Stomach smooth muscle (tissue), 2 donors: ENCODE measurements around the gene CIAO3.
"Not testable (repeated sequence)": the region's sequence is repeated elsewhere in the genome, so short reads cannot be mapped to it uniquely, and the experiment has no call there.

Source experiments
- H3K27ac ChIP-seq: one replicate; pipeline ENCODE4 v1.7.0; 2013; ENCODE audit warnings: mild to moderate bottlenecking, low read length, inconsistent platforms
- H3K27me3 ChIP-seq, 2 donors: one replicate each; pipeline ENCODE4 v1.7.0; 2013; ENCODE audit warnings: low read length in 2 of 2; ENCODE audit not compliant: insufficient read depth in 2 of 2, control insufficient read depth in 1 of 2
- H3K36me3 ChIP-seq, 2 donors: one replicate each; pipeline ENCODE4 v1.7.0; 2013; ENCODE audit warnings: low read length in 2 of 2; ENCODE audit not compliant: control insufficient read depth in 2 of 2, insufficient read depth in 2 of 2
- H3K4me1 ChIP-seq: one replicate; pipeline ENCODE4 v1.7.0; 2013; ENCODE audit warnings: low read length; ENCODE audit not compliant: control insufficient read depth, insufficient read depth
- H3K4me3 ChIP-seq, 2 donors: one replicate each; pipeline ENCODE4 v1.7.0; 2013; ENCODE audit warnings: low read length in 2 of 2
- H3K9ac ChIP-seq, 2 donors: one replicate each; pipeline ENCODE4 v1.7.0; 2013; ENCODE audit warnings: low read length in 2 of 2, mild to moderate bottlenecking in 1 of 2
- H3K9me3 ChIP-seq, 2 donors: one replicate each; pipeline ENCODE4 v1.7.0; 2013; ENCODE audit warnings: low read length in 2 of 2; ENCODE audit not compliant: control insufficient read depth in 2 of 2
- donor health status: healthy.
- donor health status: Pancreatic carcinoma.

The CIAO3 gene

DNA sequence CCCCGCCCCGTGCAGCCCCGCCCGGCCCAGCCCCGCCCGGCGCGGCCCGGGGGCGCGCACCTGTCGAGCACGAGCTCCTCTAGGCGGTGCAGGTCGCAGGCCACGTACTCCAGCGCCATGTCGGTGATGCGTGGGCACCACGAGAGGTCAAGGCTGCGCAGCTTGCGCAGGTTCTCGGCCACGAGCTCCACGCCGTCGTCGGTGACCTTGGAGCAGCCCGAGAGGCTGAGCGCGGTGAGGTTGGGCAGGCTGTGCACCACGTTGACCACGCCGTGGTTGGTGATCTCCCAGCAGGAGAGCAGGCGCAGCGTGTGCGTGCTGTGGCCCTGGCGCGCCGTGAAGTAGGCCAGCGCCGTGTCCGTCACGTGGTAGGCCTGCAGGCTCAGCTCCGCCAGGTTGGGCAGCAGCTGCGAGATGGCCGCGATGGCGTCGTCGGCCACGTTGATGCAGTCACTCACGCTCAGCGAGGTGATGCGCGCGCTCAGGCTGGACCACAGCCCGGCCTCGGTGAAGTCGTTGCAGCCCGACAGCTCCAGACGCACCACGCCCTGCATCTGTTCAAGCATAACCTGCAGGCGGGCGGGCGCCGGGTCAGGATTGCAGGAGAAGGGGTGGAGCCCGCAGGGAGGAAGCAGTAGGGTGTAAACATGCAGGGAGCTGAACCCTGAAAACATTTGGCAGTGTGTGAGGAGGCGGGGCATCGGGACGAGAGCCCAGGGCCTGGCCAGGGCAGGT is 45.3 kb downstream of the CIAO3 start:
- peaks cover 30 to 53% of the 10 kb centered on the region in 2 donors for H3K27me3 ChIP-seq
- H3K4me3 ChIP-seq: peak overlapping the region in 1 of 2 donors; percentile 49

DNA sequence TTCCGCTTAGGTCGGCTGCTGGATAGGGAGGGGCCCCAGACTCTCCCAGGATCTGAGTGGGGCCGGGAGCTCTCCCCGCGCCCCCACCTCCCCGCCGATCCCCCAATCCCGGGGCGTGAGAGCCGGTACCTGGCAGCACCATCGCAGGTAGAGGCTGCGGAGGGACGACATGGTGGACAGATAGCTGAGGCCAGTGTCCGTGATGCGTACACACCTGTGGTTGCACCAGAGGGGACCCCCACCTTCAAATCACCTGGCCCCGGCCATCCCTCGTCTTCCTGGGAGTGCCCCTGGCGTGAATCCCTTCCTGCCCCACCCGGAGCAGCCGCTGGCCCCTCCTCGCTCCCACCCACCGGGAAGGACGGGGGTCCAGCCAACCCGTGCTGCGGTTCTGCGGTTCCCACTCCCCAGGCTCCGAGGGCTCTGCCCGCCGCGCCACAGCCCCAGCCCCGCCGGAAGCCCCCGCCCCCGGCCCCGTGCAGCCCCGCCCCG is 45.9 kb downstream of the CIAO3 start:
- H3K27me3 ChIP-seq: peaks cover 28 to 47% of the 10 kb centered on the region in 2 donors
- H3K9me3 ChIP-seq: no peaks in the 10 kb centered on the region
- H3K9ac ChIP-seq: no peak overlapping the region
- H3K36me3 ChIP-seq: no peaks in the 10 kb centered on the region
- peaks cover 20% of the 10 kb centered on the region for H3K4me1 ChIP-seq
- H3K27ac ChIP-seq: no peak overlapping the region
- H3K4me3 ChIP-seq: no peak overlapping the region

More for the DNA sequence above, 45.3 kb downstream of the CIAO3 start:
- Histone ChIP-seq H3K9me3 (no peaks in the 10 kb centered on the region), H3K9ac (no peak overlapping the region), H3K4me1 (peaks cover 20% of the 10 kb centered on the region), H3K27ac (no peak overlapping the region), H3K36me3 (no peaks in the 10 kb centered on the region)

DNA sequence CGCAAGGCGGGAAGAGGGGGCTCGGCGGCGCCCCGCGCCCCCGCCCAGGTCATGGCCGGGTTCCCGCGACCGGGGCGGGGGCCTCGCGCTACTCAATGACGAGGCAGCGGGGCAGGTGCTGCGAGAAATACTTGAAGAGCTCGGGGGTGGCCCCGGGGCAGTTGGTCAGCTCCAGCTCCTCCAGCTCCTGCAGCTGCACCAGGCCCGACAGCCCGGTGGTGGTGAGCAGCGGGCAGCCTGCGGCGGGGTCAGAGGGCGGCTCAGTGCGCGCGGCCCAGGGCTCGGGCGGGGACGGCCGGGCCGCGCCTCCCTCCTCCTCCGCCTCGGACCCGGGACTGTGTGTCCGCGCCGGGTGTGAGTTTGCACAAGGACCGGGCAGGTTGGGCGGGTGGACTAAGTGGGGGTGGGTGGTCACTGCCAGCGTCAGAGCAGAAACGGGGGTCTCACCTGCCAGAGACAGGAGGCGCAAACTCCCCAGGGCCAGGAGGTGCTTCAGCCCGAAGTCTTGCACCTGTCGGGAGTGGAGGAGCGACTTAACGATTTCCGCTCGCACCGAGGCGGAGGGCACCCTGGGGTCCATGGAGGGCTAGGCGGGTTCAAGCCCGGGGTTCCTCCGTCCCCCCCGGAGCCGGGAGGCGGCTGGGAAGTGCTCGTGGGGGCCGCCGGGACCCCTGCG is 46.5 kb downstream of the CIAO3 start:
- Histone ChIP-seq H3K27me3 (peaks cover 26 to 42% of the 10 kb centered on the region in 2 donors), H3K9me3 (no peaks in the 10 kb centered on the region), H3K36me3 (no peaks in the 10 kb centered on the region), H3K9ac (no peak overlapping the region), H3K4me3 (no peak overlapping the region), H3K27ac (no peak overlapping the region), H3K4me1 (peaks cover 26% of the 10 kb centered on the region)

DNA sequence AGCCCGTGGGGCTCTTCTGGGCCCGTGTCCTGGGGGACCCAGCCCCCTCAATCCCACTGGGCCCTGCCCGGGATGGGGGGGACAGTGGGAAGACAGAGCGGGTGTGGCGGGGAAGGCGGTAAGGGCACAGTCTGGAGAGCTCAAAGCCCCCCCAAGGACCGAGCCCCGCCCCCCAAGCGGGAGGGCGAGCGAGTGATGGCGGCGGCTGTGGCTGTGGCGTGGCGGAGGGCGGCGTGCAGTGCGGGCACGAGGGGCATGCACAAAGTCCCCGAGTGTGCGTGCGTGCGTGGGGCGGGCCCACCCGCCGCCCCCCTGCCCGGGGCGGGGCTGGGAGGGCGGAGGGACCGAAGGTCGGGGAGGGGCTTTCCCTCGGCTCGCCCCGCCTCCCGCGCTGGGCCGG is 47.0 kb downstream of the CIAO3 start:
- H3K36me3 ChIP-seq: no peaks in the 10 kb centered on the region
- peaks cover 22 to 38% of the 10 kb centered on the region in 2 donors for H3K27me3 ChIP-seq
- H3K4me3 ChIP-seq: no peak overlapping the region

GRCh38 chr16:693364-693763 is 47.4 kb downstream of the CIAO3 start:
- Histone ChIP-seq H3K36me3 (no peaks in the 10 kb centered on the region), H3K27ac (no peak overlapping the region), H3K4me1 (peaks cover 34% of the 10 kb centered on the region), H3K4me3 (no peak overlapping the region), H3K9me3 (no peaks in the 10 kb centered on the region), H3K9ac (no peak overlapping the region), H3K27me3 (peaks cover 22 to 38% of the 10 kb centered on the region in 2 donors)

More for the DNA sequence above, 47.0 kb downstream of the CIAO3 start:
- H3K4me1 ChIP-seq: peaks cover 31% of the 10 kb centered on the region
- H3K27ac ChIP-seq: no peak overlapping the region
- H3K9ac ChIP-seq: no peak overlapping the region
- H3K9me3 ChIP-seq: no peaks in the 10 kb centered on the region

DNA sequence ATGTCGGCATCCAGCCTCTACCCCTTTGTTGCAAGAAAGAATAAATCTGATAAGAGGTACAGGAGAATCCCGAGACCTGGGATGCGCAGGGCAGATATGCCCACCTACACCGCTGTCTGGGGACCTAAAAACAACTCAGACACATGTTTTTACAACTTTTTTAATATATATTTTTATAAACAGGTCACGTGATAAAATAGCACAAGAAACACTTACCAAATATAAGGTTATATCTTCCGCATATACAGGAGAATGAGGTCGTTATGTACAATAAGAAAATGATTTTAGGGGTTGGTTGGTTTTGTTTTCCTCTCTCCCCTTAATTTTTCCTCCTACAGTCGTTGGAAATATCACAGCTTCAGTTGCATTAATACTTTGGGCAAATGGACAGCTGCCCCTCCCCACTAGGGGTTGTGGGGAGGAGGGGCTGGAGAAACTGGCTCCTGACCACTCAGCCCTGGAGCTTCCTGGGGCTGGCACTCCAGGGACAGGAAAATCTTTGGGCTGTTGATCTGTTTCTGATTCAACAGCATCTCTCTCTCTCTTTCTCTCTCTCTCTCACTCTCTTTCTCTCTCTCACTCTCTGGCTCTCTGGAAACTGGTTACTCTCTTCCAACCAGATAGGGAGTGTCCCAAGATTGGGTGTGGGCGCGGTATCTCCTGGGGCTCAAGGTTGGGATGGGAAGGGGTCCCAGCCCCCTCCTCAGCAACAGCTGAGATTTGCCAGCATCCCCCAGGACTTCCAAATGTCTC is 48.3 kb downstream of the CIAO3 start:
- H3K27ac ChIP-seq: no peak overlapping the region
- H3K36me3 ChIP-seq: no peaks in the 10 kb centered on the region
- H3K4me3 ChIP-seq: no peak overlapping the region
- no peaks in the 10 kb centered on the region for H3K9me3 ChIP-seq
- H3K4me1 ChIP-seq: peaks cover 34% of the 10 kb centered on the region
- peaks cover 19 to 38% of the 10 kb centered on the region in 2 donors for H3K27me3 ChIP-seq
- no peak overlapping the region for H3K9ac ChIP-seq

DNA sequence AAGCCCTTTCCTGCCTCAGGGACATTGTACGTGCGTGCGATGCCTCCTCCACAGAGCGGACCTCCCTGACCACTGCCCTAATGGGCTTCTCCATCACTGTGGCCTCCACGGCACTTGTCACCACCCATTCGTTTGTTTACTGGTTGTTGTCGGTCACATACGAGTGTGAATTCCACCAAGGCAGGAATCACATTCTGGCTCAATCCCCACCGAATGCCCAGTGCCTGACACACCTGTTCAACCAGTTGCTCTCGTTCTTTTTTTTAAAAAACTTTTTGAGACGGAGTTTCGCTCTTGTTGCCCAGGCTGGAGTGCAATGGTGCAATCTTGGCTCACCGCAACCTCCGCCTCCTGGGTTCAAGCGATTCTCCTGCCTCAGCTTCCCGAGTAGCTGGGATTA is 49.6 kb downstream of the CIAO3 start:
- H3K27me3 ChIP-seq: peaks cover 14 to 35% of the 10 kb centered on the region in 2 donors
- peaks cover 34% of the 10 kb centered on the region for H3K4me1 ChIP-seq
- not testable (repeated sequence) for H3K27ac ChIP-seq, H3K36me3 ChIP-seq, H3K9me3 ChIP-seq, H3K9ac ChIP-seq, H3K4me3 ChIP-seq

DNA sequence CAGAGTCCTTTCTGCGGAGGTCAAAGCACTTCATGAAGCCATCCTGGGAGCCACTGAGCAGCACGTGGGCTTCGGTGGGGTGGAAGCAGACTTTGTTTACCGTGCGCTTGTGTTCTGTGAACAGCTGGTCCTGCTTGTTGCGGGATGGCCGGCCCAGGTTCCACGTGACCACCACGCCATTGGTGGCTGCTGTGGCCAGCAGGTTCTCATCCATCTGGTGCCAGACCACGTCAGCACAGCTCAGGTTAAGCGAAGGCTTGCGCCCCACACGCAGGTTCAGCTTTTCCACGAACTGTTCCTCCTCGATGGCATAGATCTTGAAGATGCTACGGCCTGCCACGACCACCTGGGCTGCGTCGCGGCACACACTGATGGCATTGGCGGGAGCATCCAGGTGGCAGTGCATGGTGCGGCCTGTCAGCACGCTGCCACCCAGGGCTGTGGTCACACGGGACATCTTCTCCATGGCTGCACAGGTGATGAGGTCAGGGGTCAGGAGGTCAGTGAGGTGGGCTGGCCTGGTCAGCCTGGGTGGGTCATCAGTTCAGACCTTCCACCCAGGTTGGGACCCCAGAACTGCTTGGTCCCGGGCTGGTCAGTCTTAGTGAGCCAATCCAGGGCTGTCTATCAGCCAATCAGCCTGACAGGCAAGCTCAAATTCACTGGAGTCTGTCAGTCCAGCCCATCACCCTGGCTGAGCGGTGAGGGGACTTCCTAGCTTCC is 51.5 kb downstream of the CIAO3 start:
- H3K27ac ChIP-seq: peak overlapping the region; percentile 66
- peak overlapping the region; percentile 61 to 92 for H3K4me3 ChIP-seq
- no peaks in the 10 kb centered on the region for H3K36me3 ChIP-seq
- H3K27me3 ChIP-seq: peaks cover 2 to 18% of the 10 kb centered on the region in 2 donors
- peak overlapping the region; percentile 73 to 94 for H3K9ac ChIP-seq
- H3K9me3 ChIP-seq: no peaks in the 10 kb centered on the region
- peaks cover 34% of the 10 kb centered on the region for H3K4me1 ChIP-seq

GRCh38 chr16:687499-687898 is 53.3 kb downstream of the CIAO3 start:
- H3K9me3 ChIP-seq: no peaks in the 10 kb centered on the region
- H3K4me1 ChIP-seq: peaks cover 42% of the 10 kb centered on the region
- H3K36me3 ChIP-seq: peaks cover 2 to 6% of the 10 kb centered on the region in 2 donors
- no peak overlapping the region for H3K27ac ChIP-seq
- no peak overlapping the region for H3K9ac ChIP-seq
- no peak overlapping the region for H3K4me3 ChIP-seq
- H3K27me3 ChIP-seq: no peaks in the 10 kb centered on the region
